Gastroesophageal sphincter (tissue), 4 donors: ENCODE results near the gene DROSHA. TPM values are rescaled to one million over a fixed set of nuclear protein-coding genes. Genes with fewer than 3 reads are reported as not detected.

ENCODE experiments used
- ATAC-seq: fragments of 150-250 bp; one replicate; pipeline ENCODE4 v1.9.1; 2016; ENCODE audit warnings: mild to moderate bottlenecking, moderate library complexity
- H3K27ac ChIP-seq, 4 donors: fragments of 200-600 bp; sonication (generic) in 3 of 4; 1 replicate in 3 of 4; 2 replicates in 1 of 4; pipeline ENCODE4 v1.5.1; 2016 to 2019
- H3K27me3 ChIP-seq: fragments of 200-600 bp; sonication (generic); one replicate; pipeline ENCODE4 v1.5.1; 2019
- H3K36me3 ChIP-seq, 2 donors: fragments of 200-600 bp; sonication (generic); one replicate each; pipeline ENCODE4 v1.5.1; 2019; ENCODE audit warnings: control low read depth in 1 of 2
- H3K4me1 ChIP-seq, 3 donors: fragments of 200-600 bp; sonication (generic); 1 replicate in 2 of 3; 2 replicates in 1 of 3; pipeline ENCODE4 v1.5.1; 2016 to 2019; ENCODE audit warnings: control low read depth in 2 of 3
- H3K4me3 ChIP-seq, 2 donors: fragments of 200-600 bp; sonication (generic); one replicate each; pipeline ENCODE4 v1.5.1; 2019; ENCODE audit warnings: mild to moderate bottlenecking in 1 of 2, moderate library complexity in 1 of 2
- H3K9me3 ChIP-seq, 3 donors: fragments of 200-600 bp; sonication (generic); one replicate each; pipeline ENCODE4 v1.5.1; 2017 to 2019; ENCODE audit warnings: control low read depth in 2 of 3
- EP300 ChIP-seq: sonication (generic); formaldehyde crosslinking; IDR thresholded peaks from one replicate; pipeline ENCODE4 v1.6.1; 2017; ENCODE audit warnings: antibody characterized with exemption, mild to moderate bottlenecking
- POLR2A ChIP-seq, 2 donors: fragments of 450-650 bp; IDR thresholded peaks; one replicate each; pipeline ENCODE4 v1.6.1; 2017; ENCODE audit warnings: antibody characterized with exemption in 2 of 2, mild to moderate bottlenecking in 2 of 2, moderate library complexity in 1 of 2
- POLR2AphosphoS5 ChIP-seq: sonication (generic); formaldehyde crosslinking; IDR thresholded peaks from one replicate; pipeline ENCODE4 v1.6.1; 2017; ENCODE audit warnings: antibody characterized with exemption
- WGBS, 2 donors: methylation state at CpG; one replicate each; pipeline ENCODE4 v1.1.5; 2018; ENCODE audit warnings: low coverage in 1 of 2; 5-methylcytosine and 5-hydroxymethylcytosine counted together
- total RNA-seq, 4 donors: library from RNA; depleted of rRNA; stranded (reverse); fragments of >200 nt; gene quantifications; one replicate each; pipeline ENCODE4 v1.1.0, GENCODE V29; 2016
- TF ChIP-seq, protein P1 (sequence below), 4 experiments: fragments of 200-600 bp in 2 of 4; fragments of 450-650 bp in 2 of 4; sonication (generic) in 1 of 4; IDR thresholded peaks; one replicate each; pipeline ENCODE4 v1.5.1; 2017 to 2019; ENCODE audit warnings: antibody characterized with exemption in 4 of 4, mild to moderate bottlenecking in 2 of 4, moderate library complexity in 2 of 4

Gene DROSHA
- total RNA-seq, 4 donors from 2014 or later: 22.4 to 38.0 (median 36.4) TPM

DNA sequence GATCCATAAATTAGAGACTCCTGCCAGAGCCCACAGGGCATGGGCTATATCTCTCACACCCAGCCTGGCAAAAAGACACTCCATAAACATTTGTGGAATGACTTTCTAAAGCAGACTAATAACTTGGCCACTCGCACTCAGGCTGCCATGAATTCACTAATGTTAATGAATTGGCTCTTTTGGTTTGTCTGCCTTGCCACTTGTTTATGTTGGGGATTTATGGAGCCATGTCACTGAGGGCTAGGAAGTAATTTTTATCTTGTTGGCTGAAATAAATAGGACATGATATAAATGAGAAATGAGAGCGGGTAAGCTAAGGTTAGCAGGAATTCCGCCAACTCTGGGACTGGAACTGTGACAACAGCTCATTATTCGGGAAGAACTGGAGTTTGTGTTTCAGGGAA is 55.2 kb downstream of the DROSHA start:
- Histone ChIP-seq H3K36me3 (peaks cover 0 to 50% of the 10 kb centered on the region in 2 donors), H3K9me3 (no peaks in the 10 kb centered on the region), H3K4me1 (peaks cover 0 to 23% (median 0%) of the 10 kb centered on the region in 3 donors), H3K27ac (peak overlapping the region in 3 of 4 donors; percentile 9 to 41 (median 18)), H3K27me3 (no peaks in the 10 kb centered on the region), H3K4me3 (no peak overlapping the region)
- no peak for ATAC-seq
- 16 to 26% methylated on average over 4 of the region's 4 CpGs for WGBS, 2 donors
- TF ChIP-seq EP300 (no peak), POLR2AphosphoS5 (peak; percentile 76), POLR2A (IDR thresholded peaks at IDR 0.05) (no peak)
- TF ChIP-seq, protein P1, sequence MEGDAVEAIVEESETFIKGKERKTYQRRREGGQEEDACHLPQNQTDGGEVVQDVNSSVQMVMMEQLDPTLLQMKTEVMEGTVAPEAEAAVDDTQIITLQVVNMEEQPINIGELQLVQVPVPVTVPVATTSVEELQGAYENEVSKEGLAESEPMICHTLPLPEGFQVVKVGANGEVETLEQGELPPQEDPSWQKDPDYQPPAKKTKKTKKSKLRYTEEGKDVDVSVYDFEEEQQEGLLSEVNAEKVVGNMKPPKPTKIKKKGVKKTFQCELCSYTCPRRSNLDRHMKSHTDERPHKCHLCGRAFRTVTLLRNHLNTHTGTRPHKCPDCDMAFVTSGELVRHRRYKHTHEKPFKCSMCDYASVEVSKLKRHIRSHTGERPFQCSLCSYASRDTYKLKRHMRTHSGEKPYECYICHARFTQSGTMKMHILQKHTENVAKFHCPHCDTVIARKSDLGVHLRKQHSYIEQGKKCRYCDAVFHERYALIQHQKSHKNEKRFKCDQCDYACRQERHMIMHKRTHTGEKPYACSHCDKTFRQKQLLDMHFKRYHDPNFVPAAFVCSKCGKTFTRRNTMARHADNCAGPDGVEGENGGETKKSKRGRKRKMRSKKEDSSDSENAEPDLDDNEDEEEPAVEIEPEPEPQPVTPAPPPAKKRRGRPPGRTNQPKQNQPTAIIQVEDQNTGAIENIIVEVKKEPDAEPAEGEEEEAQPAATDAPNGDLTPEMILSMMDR (IDR thresholded peaks at IDR 0.05): no peak

DNA sequence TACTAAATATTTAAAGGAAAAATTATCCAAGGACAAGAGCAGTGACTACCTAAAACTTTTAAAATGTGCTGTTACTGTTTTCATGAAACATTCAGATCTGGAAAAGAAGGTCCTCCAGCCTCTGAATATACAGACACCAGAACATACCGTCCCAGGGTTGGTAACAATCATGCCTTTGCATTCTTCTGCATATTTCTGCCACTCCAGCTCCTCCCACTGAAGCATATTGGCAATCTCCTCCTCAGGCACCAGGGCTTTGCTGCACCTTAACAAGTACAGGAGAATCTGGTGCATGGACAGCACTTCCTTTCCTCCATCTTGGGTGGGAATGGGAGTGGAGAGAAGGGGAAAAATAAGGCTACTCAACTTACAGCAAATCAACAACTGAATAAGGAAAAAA is 60.0 kb downstream of the DROSHA start:
- Histone ChIP-seq H3K27ac (peak overlapping the region in 1 of 4 donors; percentile 56), H3K36me3 (peaks cover 0 to 50% of the 10 kb centered on the region in 2 donors), H3K9me3 (no peaks in the 10 kb centered on the region), H3K4me1 (peaks cover 0 to 25% (median 5%) of the 10 kb centered on the region in 3 donors), H3K4me3 (no peak overlapping the region), H3K27me3 (no peaks in the 10 kb centered on the region)
- TF ChIP-seq POLR2A (IDR thresholded peaks at IDR 0.05) (no peak), POLR2AphosphoS5 (no peak), EP300 (no peak)
- TF ChIP-seq, protein P1 (IDR thresholded peaks at IDR 0.05): no peak
- 91 to 100% methylated on average over 1 of the region's 1 CpG for WGBS, 2 donors
- peak; percentile 39 for ATAC-seq

- H3K36me3 ChIP-seq: peaks cover 0 to 56% of the 10 kb centered on the region in 2 donors
- peaks cover 0 to 17% (median 5%) of the 10 kb centered on the region in 3 donors for H3K4me1 ChIP-seq
- TF ChIP-seq EP300: no peak
- TF ChIP-seq, protein P1 (IDR thresholded peaks at IDR 0.05): no peak
- no peak for TF ChIP-seq POLR2A (IDR thresholded peaks at IDR 0.05)
- no peak for TF ChIP-seq POLR2AphosphoS5
- no peak overlapping the region for H3K27ac ChIP-seq
- ATAC-seq: no peak
- no peaks in the 10 kb centered on the region for H3K9me3 ChIP-seq
- WGBS, 2 donors: 61 to 77% methylated on average over 2 of the region's 2 CpGs
- no peak overlapping the region for H3K4me3 ChIP-seq
- no peaks in the 10 kb centered on the region for H3K27me3 ChIP-seq
Measured at GRCh38 chr5:31471040-31471439, 60.9 kb downstream of the DROSHA start.

GRCh38 chr5:31470608-31471007 is 61.3 kb downstream of the DROSHA start:
- ATAC-seq: peak; percentile 63
- peaks cover 0 to 56% of the 10 kb centered on the region in 2 donors for H3K36me3 ChIP-seq
- WGBS, 2 donors: 0 to 39% methylated on average over 1 to 5 of the region's 5 CpGs

DNA sequence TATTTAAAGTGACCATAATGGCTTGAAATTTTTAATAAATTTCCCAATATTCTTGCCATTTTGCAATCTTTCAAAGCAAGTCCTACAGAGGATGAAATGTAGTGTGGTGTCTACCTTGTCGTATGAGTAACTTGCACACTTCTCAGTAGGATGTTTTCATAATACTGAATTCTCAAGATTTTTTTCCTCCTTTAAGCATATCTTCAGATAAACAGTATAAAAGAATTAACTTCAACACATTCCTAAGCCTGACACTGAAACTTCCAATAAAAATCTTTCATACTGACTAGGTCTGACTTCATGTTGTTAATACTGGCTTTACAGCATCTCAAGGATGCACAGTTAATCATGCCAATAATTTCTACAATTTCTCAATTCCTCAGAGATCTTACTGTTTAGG is 62.0 kb downstream of the DROSHA start:
- Histone ChIP-seq H3K4me1 (peaks cover 0 to 14% (median 5%) of the 10 kb centered on the region in 3 donors), H3K9me3 (no peaks in the 10 kb centered on the region), H3K36me3 (peaks cover 0 to 56% of the 10 kb centered on the region in 2 donors), H3K27me3 (no peaks in the 10 kb centered on the region), H3K4me3 (no peak overlapping the region), H3K27ac (peak overlapping the region in 1 of 4 donors; percentile 38)
- TF ChIP-seq EP300 (no peak), POLR2AphosphoS5 (no peak), POLR2A (IDR thresholded peaks at IDR 0.05) (no peak)
- TF ChIP-seq, protein P1 (IDR thresholded peaks at IDR 0.05): no peak
- 63 to 67% methylated on average over 1 of the region's 1 CpG for WGBS, 2 donors
- no peak for ATAC-seq

More at GRCh38 chr5:31470608-31471007, 61.3 kb downstream of the DROSHA start:
- no peaks in the 10 kb centered on the region for H3K9me3 ChIP-seq
- no peak overlapping the region for H3K27ac ChIP-seq
- H3K27me3 ChIP-seq: no peaks in the 10 kb centered on the region
- H3K4me1 ChIP-seq: peaks cover 0 to 14% (median 5%) of the 10 kb centered on the region in 3 donors
- no peak overlapping the region for H3K4me3 ChIP-seq
- TF ChIP-seq EP300 (no peak), POLR2AphosphoS5 (no peak), POLR2A (IDR thresholded peaks at IDR 0.05) (no peak)
- TF ChIP-seq, protein P1 (IDR thresholded peaks at IDR 0.05): no peak
